AG08395 (cell line): ENCODE data around the gene FAM98B.

Experiments
- DNase-seq: peaks from one replicate; pipeline ENCODE4 v3.0.0; 2012; ENCODE audit warnings: mixed read lengths, low spot score

The FAM98B gene

DNA sequence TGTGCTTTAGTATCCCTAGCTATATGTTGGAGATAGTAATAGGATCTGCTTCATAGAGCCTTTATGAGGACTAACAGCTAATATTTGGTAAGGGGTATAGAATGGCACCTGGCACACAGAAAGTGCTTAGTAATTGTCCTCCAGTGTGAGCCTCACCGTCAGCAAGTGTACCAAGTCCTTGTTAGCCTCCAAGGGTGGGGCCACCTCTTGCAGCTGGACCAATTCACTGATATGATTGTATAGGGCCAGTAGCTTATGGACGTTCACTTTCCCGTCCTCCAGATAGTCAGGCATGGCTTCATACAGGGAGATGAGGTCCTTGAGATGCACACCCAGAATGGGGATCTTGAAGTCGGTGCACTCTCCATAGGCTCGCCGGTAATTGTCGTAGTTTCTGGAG is 53.6 kb downstream of the FAM98B start:
- DNase-seq: no peak

DNA sequence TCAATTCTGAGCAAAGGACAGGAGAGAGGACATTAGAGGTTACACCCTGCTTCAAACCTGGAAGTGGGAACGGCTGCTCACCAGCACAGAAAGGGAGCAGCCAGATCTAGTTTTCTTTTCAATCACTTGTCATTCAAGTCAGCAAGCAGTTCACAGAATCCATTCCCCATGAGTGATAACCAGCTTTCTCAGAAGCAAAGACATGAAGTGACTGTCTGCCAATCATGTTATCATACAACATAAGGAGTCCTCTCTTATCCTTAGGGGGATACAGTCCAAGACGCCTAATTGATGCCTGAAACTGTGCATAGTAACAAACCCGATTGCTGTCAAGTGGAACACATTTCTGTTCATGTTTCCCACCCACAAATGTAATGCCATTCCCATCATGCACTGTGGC is 54.7 kb downstream of the FAM98B start:
- DNase-seq: no peak

DNA sequence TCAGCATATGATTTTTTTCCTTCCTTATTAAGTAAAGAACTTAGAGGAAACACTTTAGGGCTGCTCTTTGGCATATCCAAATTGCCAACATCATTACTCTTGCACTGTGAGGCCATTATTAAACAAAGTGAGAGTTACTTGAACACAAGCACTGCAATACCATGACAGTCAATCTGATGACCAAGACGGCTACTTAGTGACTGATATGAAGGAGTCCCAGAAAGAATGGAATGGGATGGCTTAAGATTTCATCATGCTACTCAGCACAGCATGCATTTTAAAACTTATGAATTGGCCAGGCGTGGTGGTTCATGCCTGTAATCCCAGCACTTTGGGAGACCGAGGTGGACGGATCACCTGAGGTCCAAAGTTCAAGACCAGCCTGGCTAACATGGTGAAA is 55.2 kb downstream of the FAM98B start:
- no peak for DNase-seq

DNA sequence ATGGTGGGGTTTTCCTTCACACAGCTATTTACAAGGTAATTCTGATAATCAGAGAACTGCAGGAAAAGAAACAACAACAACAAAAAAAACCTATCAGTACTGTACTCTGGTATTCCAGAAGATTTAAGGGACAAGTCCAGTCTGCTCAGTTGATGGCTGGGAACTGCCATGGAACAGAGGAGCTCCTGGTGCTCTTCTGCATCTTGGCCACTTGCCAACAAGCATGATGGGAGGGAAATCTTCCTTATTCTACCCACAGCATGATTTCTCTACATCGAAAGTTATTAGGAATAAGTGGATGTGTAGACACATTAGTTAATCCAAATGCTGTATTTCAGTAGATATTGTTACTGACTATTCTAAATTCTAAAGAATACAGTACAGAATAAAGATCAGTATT is 59.0 kb downstream of the FAM98B start:
- no peak for DNase-seq

GRCh38 chr15:38514601-38515000 is 60.7 kb downstream of the FAM98B start:
- DNase-seq: no peak

GRCh38 chr15:38516626-38517025 is 62.7 kb downstream of the FAM98B start:
- DNase-seq: no peak

DNA sequence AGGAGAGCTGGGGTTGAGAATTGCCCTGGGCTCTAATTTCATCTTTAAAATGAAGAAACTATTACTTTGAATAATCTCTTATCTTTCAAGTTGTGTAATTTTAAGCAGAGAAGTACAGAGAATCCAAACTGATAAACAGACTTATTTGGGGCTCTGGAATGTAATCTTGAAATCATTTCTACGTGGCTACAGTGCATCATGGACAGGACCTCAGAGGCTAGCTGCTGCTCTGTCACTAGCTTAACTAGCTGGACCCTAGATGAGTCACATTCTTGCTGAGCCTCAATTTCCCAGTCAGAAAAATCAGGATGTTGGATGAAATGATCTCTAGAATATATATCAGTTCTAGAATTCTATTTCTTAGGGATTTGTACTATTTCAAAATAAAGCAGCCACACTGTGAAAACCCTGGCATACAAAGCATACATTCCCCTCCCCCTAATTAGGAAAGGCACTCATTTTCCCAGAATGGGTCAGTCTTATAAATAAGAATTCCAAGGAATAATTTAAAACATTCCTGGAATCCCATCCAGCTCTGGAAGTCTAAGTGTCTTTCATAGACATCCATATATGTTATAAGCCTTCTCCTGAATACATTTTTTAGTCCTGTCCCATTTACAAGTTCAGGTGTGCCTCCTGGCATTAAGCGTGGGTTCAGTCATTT is 63.5 kb downstream of the FAM98B start:
- peak; percentile 11 for DNase-seq

GRCh38 chr15:38518084-38518483 is 64.2 kb downstream of the FAM98B start:
- DNase-seq: no peak

- DNase-seq: no peak
These were observed 66.1 kb downstream of the FAM98B start for GRCh38 chr15:38520035-38520434.

- DNase-seq: no peak
These were observed 67.4 kb downstream of the FAM98B start for GRCh38 chr15:38521316-38521715.

- DNase-seq: no peak
These were observed 69.0 kb downstream of the FAM98B start for GRCh38 chr15:38522922-38523321.

DNA sequence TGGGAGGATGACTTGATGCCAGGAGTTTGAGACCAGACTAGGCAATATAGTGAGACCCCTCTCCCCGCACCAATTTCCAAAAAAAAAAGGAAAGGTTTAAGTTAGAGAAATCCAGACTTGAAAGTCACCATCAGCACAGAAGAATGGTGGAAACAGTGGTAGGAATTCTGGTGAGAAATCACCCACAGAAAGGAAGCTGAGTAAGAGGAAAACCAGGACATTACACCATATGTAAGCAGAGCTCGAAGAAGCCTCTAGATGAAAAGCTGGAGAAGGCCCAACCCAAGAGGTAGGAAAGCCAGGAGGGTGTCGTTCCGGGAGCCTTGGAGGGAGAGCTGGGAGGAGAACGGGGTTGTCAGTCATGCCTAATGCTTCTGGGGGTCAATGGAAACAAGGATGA is 70.2 kb downstream of the FAM98B start:
- peak; percentile 11 for DNase-seq

DNA sequence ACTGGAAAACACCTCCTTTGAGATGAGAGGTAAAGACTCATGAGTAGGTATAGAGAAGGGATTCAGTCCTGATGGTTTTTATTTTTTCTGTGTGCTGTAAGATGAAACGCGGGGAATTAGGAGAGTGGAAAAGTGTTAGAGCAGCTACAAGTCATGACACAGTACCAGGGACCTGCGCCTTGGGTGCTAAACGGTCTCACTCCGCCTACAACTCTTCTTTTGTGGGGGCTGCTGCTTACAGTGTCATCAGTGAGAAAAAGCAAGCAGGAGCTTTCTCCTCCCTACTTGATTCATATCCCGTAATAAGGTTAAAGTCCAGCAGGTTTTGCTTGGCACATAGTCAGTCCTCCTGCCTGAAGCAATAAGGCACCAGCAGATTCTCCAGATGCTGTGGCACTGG is 71.6 kb downstream of the FAM98B start:
- no peak for DNase-seq

DNA sequence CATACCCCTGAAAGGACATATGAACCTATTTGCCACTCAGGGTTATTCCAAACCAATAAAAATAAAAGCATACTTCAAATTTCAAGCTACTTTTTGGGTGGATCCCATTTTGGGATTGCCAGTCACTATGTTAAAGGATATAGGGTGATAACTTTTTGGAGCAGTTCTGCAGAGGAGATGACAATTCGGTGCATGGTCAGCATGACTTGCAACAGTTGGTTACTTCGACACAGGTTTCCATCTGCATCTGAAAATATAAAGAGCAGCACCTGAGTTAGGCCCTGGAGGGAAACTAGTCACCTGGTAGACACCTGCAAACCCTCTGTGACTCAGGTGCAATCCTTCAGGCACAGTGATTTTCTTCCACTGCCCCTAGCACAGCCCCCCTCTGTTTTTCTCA is 72.2 kb downstream of the FAM98B start:
- no peak for DNase-seq

GRCh38 chr15:38528294-38528693 is 74.4 kb downstream of the FAM98B start:
- DNase-seq: peak; percentile 52

- DNase-seq: no peak
These were observed 76.2 kb downstream of the FAM98B start for GRCh38 chr15:38530113-38530512.

DNA sequence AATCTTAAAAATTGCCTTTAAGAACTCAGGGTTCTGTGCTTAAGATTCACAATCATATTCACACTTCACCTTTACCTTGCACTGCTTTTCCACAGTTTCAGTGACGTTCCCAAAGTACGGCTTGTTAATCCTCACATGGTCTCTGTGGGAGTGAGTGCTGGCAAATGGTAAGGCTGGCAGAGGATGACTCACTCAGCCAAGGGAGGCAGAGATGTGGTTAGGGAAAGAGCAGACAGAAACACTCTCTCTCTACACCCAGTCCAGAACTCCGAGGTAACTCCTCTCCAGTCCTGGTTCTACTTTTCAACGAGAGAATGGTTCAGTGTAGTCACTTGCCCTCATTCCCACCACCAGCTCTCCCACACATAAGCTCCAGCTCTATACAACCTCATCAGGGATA is 77.6 kb downstream of the FAM98B start:
- DNase-seq: peak; percentile 53

DNA sequence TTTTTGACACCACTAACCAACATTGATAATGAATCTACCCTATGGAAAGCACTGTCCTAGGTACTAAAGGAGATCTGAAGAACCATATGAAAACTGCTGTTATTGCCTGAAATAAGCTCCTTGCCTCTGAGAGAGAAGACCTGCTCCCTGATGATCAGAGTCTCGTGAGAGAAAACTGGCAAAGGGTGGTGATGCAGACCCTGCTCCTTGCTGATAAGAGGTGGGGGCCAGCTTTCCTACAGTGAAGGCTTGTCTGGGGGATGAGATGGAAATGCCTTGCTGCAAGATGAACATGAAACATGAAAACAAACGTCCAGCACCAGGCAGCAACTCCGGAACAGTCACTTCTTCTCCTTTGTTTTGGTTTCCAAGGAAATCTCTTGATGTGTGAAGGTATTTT is 78.8 kb downstream of the FAM98B start:
- no peak for DNase-seq

GRCh38 chr15:38533416-38533915 is 79.5 kb downstream of the FAM98B start:
- no peak for DNase-seq

- DNase-seq: no peak
These were observed 80.0 kb downstream of the FAM98B start for GRCh38 chr15:38533926-38534325.

DNA sequence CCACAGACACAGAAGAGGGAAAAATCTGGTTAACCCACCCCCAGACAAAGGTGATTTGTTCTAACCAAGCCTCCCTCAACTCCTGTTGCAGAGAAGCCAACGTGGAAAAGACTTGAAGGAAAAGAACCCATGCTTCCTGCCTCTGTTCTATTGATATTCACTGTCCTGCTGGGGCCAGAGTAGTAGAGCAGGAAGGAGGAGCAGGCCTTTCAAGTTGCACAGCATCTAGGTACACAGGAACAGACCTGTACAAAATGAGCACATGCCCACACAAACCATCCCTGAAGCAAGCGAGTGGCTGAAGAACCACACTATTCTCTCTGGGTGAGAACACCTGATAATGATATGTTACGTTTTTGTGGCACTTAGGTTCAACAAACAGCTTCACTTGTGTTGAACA is 80.8 kb downstream of the FAM98B start:
- no peak for DNase-seq

- DNase-seq: no peak
These were observed 81.7 kb downstream of the FAM98B start for GRCh38 chr15:38535491-38536200.

DNA sequence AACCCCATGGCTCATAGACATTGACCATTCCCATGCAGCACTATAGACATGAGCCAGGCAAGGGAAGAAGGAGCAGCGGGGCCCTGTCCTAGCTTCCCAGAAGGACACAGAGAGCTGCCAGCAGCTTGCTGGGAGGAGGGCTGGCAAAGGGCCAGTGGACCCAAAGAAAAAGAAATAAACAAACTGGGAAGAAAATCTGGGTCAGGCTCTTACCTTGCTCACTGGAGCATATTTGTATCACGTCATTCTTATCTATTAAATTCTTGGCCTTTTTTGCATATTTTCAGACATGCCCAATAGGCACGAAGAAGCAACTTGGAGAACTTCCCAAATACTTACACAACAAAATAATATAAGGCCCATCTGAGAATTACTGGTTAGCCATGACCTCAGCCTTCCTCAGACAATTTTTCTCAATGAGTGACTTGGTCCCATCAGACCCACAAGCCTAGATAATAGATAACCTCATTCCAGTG is 82.3 kb downstream of the FAM98B start:
- DNase-seq: peak; percentile 80
